ENCODE data around the gene AGAP1. TPM values are rescaled to one million over a fixed set of nuclear protein-coding genes. Genes with fewer than 3 reads are reported as not detected.

The AGAP1 gene
- total RNA-seq, 6 experiments from 2014 or later: 14.1 to 16.0 (median 15.1) TPM

DNA sequence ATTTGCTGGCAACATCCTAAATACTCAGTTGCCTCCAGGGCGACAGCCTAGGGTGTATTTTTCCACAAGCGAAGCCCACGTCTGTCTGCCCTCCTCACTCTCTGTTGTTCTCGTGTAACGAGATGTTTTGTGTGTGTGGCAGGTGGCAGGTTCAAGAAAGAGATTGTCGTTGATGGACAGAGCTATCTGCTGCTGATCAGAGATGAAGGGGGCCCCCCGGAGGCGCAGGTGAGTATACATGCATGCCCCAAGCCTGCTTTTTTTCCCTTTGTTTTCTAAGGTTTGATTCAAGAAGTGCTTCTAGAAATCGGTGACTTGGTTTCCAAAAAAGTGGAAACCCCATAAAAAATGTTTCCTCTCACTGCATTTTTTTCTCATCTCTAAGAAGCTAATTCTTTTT lies 247.0 kb downstream of the AGAP1 start:
- H3K27me3 Mint-ChIP-seq (ENCODE audit: insufficient read depth): 0 out of 2 replicates have a peak, but pooled peaks cover 2% of the 10 kb centered on the region
- no peaks in the 10 kb centered on the region for H3K36me3 Mint-ChIP-seq (ENCODE audit: low read depth)
- H3K4me3 Mint-ChIP-seq: no peak overlapping the region
- H3K9me3 Mint-ChIP-seq: no peaks in the 10 kb centered on the region
- TF ChIP-seq, protein P1, sequence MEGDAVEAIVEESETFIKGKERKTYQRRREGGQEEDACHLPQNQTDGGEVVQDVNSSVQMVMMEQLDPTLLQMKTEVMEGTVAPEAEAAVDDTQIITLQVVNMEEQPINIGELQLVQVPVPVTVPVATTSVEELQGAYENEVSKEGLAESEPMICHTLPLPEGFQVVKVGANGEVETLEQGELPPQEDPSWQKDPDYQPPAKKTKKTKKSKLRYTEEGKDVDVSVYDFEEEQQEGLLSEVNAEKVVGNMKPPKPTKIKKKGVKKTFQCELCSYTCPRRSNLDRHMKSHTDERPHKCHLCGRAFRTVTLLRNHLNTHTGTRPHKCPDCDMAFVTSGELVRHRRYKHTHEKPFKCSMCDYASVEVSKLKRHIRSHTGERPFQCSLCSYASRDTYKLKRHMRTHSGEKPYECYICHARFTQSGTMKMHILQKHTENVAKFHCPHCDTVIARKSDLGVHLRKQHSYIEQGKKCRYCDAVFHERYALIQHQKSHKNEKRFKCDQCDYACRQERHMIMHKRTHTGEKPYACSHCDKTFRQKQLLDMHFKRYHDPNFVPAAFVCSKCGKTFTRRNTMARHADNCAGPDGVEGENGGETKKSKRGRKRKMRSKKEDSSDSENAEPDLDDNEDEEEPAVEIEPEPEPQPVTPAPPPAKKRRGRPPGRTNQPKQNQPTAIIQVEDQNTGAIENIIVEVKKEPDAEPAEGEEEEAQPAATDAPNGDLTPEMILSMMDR (IDR thresholded peaks at IDR 0.05): peak; percentile 61
- DNase-seq: no peak
- no peak overlapping the region for H3K27ac Mint-ChIP-seq
- H3K4me1 Mint-ChIP-seq (ENCODE audit: low read depth): no peaks in the 10 kb centered on the region

DNA sequence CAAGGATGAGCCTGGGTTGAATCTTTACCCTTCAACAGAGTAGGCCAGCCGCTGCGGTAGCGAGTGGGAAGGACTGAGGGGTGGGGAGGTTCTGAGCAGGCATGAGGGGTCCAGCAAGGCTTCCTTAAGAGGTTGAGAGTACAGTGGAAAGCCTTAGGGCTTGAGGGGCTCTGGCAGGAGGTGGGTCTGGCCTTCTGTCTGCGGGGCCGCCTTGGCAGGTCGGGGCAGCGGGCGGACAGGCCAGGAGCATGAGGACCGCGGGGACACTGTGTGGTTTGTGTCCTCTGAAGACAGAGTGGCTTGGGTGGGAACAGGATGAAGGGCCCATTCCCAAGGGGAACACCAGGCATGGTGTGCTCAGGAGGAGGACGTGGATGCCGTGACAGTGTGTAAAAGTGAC lies 250.3 kb downstream of the AGAP1 start:
- no peaks in the 10 kb centered on the region for H3K9me3 Mint-ChIP-seq
- DNase-seq: no peak
- no peak overlapping the region for H3K27ac Mint-ChIP-seq
- H3K4me3 Mint-ChIP-seq: no peak overlapping the region
- H3K27me3 Mint-ChIP-seq (ENCODE audit: insufficient read depth): no peaks in the 10 kb centered on the region
- H3K4me1 Mint-ChIP-seq (ENCODE audit: low read depth): peaks cover 15% of the 10 kb centered on the region
- peaks cover 4% of the 10 kb centered on the region; the same call in 1 of the 2 replicates for H3K36me3 Mint-ChIP-seq (ENCODE audit: low read depth)
- TF ChIP-seq, protein P1 (IDR thresholded peaks at IDR 0.05): no peak

DNA sequence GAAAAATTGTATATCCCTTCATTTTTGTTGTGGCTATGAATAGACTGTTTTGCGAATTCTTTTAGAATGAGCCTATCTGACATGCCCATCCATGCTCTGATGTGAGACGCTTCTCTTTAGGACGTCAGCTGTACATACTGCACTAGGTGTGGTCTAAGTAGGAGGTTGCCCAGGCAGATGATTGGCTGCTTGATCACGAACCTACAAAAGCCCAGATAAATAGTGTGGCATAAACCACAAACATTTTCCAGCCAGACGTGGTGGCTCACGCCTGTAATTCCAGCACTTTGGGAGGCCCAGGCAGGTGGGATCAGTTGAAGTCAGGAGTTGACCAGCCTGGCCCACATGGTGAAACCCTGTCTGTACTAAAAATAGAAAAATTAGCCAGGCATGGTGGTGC lies 251.8 kb downstream of the AGAP1 start:
- Mint-ChIP-seq H3K27me3 (ENCODE audit: insufficient read depth) (no peaks in the 10 kb centered on the region), H3K36me3 (ENCODE audit: low read depth) (peaks cover 4% of the 10 kb centered on the region; the same call in 1 of the 2 replicates), H3K27ac (no peak overlapping the region), H3K9me3 (no peaks in the 10 kb centered on the region), H3K4me1 (ENCODE audit: low read depth) (peaks cover 22% of the 10 kb centered on the region), H3K4me3 (no peak overlapping the region)
- TF ChIP-seq, protein P1 (IDR thresholded peaks at IDR 0.05): no peak
- no peak for DNase-seq

DNA sequence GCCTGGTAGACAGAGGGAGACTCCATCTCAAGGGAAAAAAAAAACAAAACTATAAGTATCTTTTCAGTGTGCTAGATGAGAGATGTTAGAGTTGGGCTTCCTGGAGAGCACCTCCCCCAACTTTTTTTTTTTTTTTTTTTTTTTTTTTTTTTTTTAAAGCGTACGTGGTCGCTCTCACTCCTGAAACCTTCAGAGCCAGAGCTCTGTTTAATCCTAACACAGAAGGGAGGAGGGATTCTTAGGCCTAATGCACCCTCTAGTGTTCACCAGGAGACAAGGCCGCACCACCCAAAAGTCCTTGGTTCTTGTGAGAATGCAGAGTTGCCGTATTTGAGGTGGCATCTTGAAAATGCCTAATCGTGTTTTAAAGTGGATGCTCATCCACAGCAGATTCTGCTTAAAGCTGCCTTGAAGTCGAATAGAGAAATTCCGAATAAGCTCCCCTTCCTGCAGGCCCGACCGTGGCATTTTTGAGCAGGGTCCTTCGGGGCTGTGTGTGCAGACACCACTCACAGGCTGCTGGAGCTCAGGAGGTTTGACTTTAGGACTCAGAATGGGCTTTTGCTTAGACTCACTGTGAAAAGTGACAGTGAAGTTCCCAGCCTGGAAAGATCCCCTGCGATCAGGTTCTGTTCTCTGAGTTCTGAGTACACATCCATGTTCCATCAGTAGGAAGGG lies 252.6 kb downstream of the AGAP1 start:
- TF ChIP-seq, protein P1 (IDR thresholded peaks at IDR 0.05): peak; percentile 87
- Mint-ChIP-seq H3K27ac (no peak overlapping the region), H3K9me3 (no peaks in the 10 kb centered on the region), H3K4me1 (ENCODE audit: low read depth) (peaks cover 22% of the 10 kb centered on the region), H3K4me3 (no peak overlapping the region), H3K27me3 (ENCODE audit: insufficient read depth) (no peaks in the 10 kb centered on the region), H3K36me3 (ENCODE audit: low read depth) (peaks cover 4% of the 10 kb centered on the region; the same call in 1 of the 2 replicates)
- DNase-seq: peak; percentile 81

DNA sequence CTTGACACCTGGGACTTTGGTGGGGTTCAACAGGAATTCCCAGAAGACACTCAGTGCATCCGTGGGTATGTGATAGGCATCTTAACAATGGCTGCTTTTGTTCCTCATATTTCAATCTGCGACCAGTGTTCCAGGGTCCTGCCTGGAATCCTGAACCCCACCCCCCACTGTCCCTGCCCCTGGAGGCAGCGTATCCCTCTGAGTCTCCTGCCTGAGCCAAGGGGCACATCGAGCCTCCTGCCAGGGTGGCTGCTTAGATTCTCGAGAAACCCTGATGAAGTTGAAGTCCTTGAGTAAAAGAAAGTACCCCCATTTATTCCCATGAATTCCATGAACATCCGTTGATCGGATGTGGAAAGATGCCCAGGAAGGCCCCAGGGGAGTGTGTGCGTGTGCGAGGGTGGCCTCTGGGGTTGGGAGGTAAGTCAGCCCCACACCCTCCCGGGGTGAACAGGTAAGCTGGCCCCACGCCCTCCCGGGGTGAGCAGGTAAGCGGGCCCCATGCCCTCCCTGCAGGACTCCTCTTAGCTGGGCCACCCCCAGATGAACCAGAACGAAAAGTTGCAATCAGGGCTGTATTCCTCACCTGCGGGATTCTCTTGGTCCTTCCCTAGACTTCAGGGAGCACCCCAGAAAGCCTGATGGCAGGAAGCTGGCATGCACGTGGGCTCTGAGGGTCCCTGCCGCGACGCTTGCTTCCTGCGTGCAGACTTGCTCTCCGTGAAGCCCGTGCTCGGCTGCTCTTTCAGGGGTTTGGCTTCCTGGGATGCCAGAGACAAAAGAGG lies 253.3 kb downstream of the AGAP1 start:
- TF ChIP-seq, protein P1 (IDR thresholded peaks at IDR 0.05): no peak
- Mint-ChIP-seq H3K27ac (no peak overlapping the region), H3K4me1 (ENCODE audit: low read depth) (peaks cover 22% of the 10 kb centered on the region), H3K36me3 (ENCODE audit: low read depth) (peaks cover 4% of the 10 kb centered on the region; the same call in 1 of the 2 replicates), H3K9me3 (no peaks in the 10 kb centered on the region), H3K4me3 (no peak overlapping the region), H3K27me3 (ENCODE audit: insufficient read depth) (no peaks in the 10 kb centered on the region; the same call in 1 of the 2 replicates)
- no peak for DNase-seq

All from HFFc6 (cell line).